Limb (tissue), 2 donors: ENCODE results near the gene SRC.

Experiments
- DNase-seq, 2 donors: peaks; one replicate each; pipeline ENCODE4 v3.0.0-alpha.2; 2016; ENCODE audit errors: extremely low spot score in 2 of 2

SRC gene

DNA sequence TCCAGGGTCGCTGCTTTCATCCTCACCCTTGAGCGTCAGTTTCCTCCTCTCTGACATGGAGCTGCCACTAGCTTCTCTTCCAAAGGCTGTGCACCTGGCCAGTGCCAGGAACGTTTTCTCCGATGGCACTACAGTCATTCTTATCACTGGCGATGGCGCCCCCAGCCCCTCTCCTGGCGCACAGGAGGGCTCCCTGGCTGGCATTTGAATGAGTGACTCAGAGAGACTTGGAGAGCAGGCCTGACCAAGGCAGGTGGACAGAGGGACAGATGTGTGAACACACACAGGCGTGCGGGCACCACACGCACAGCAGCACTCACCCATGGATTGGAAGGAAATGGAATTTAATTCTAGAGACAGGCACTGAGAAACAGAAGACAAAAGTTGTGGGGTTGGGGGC lies 77.6 kb downstream of the SRC start:
- DNase-seq, result no peak

DNA sequence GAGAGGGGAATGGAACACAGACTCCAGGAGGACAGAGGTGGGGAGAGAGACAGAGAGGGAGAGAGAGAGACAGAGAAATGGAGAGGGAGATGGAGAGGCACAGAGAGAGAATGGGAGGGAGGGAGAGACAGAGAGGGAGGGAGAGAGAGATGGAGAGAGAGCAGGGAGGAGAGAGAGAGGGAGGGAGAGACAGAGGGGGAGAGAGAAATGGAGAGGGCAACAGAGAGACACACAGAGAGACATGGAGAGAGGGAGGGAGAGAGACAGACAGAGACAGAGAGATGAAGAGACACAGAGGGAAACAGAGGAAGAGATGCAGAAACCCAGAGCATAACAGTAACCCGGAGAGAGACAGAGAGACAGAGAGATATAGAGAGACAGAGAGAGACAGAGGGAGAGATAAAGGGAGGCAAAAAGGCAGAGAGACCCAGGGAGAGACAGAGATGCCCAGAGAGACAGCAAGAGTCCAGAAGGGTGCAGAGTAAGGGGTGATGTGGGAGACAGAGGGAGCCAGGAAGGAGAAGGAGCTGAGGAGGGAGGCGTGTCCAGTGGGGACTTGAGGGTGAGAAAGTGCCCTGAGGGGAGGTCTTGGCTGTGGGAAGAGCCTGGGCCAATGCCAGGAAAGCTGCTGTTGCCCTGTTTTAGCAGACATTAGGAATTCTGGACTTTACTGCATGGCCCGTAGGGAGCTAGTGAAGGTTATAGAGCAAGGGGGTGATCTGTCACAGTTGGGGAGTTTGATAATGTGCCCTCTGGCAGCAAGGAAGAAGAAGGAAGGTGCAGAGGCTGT lies 78.3 kb downstream of the SRC start:
- DNase-seq, result no peak

DNA sequence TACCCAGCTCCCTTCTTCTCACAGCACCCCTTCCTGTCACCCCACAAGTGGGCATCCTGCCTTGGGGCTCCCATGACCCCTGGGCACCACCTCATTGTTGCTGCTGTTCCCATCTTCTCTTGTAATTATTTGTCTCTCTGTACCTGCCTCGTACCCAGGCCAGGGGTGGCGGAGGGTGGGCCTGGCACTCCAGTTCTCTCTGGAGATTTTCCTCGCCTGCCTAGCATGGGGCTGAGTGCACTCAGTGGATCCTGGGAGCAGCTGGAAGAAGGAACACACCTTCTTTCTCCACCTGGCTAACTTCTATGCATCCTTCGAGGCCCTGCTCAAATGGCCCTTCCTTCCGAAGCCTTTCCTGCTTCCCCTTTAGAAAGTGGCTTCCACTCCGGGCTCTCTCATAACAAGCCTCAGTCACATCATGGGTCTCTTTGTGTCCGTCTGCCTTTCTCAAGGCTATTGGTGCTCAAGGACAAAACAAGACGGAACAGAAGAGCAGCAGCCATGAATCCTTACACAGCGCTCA lies 79.2 kb downstream of the SRC start:
- no peak for DNase-seq

DNA sequence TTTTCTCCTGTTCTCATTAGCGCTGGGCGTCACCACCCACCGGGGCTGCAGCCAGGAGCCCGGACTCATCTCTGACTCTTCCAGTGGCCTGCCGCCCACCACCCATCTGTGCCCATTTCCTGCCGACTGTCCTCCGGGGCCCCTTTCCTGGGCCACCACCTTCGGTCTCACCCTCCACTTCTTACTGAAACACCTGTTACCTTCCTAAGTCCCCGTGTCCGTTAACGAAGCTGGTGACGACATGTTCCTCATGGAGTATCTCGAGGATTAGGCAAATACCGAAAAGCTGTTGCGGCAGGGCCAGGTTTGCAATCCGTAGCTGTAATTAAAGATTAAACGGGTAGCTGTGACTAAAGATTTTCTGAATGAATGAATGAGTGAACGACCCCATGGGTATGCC lies 80.2 kb downstream of the SRC start:
- DNase-seq, result no peak

DNA sequence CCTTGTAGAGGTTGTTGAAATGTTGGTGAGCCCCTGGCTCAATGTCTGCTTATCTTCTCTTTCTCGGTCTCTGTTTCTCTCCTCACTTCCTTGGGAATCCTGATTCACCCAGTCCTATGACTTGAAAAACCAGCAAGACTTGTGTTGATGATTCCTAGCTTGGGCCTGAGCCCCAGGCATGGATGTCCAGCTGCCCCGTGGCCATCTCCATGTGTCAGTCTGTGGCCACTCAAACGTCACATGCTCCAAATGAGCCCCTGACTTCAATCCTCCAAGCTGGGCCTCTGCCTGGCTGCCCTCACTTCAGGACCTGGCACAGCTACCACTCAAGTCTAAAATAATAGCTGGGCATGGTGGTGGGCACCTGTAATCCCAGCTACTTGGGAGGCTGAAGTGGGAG lies 81.0 kb downstream of the SRC start:
- no peak for DNase-seq

DNA sequence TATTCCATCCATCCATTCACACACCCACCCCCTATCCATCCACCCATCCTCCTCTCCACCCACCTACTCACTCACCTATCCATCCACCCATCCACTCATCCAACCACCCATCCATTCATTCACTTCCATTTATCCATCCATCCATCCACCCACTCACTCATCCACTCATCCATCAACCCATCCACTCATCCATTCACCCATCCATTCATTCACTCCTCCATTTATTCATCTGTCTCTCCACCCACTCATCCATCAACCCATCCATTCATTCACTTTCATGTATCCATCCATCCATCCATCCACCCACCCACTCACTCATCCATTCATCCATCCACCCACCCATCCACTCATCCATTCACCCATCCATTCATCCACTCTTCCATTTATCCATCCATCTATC lies 84.1 kb downstream of the SRC start:
- DNase-seq, result no peak

DNA sequence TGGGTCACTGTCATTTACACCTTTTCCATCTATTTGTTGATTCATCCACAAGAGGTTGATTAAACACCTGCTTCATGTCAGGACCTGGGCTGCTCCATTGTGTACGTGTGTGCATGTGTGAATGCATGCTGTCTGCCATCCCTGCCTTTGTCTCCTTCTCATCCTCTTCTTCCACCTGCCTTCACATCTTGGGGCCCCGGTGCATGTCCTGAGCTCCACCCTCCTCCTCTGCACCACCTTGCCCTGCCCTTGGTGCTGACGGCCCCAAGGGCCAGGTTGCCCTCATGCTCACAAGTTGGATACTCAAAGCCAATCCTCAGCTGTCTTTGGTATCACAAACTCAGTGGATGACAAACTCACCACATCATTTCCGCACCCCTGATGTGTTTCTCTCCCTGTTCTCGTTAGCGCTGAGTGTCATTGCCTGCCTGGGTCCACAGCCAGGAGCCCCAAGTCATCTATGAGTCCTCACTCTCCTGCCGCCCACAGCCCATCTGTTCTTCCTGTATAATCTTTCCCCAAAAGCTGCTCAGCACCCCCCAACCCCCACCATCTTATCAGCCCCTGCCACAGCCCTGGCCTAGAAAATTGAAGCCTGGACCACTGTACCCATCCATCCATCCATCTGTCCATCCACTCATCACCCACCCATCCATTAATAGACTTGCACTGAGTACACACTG lies 85.0 kb downstream of the SRC start:
- no peak for DNase-seq

DNA sequence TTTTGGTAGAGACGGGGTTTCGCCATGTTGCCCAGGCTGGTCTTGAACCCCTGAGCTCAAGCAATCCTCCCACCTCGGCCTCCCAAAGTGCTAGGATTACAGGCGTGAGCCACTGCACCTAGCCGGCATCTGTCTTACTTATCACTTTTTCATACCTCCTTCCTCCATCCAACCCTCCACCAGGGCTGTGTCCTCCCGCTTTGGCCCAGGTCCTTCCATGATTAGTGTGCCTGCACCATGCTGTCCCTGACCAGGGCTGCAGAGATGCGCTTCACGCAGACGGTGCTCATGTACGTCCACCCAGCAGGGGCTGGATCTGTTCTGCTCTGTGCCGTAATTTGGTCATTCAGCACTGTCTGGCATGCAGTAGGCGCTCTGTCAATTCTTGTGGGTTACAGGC lies 85.8 kb downstream of the SRC start:
- DNase-seq, result no peak

DNA sequence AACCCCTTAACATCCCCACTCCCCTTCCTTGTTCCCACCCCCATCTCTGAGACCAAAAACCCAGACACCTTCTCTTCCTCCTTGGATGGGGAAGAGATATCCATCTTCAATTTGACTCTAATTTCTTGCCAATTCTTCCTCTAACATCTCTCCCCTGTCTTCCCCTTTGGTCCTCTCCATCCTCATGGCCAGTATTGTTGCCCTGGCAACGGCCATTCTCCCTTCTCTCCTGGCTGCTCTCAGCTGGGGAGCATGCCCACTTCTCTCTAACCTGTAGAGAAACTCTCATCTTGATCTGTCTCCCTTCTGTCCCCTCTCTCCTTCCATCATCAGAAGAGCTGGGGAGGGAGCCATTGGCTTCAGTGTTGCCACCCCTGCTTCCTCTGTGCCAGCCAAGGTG lies 86.7 kb downstream of the SRC start:
- DNase-seq, result no peak

DNA sequence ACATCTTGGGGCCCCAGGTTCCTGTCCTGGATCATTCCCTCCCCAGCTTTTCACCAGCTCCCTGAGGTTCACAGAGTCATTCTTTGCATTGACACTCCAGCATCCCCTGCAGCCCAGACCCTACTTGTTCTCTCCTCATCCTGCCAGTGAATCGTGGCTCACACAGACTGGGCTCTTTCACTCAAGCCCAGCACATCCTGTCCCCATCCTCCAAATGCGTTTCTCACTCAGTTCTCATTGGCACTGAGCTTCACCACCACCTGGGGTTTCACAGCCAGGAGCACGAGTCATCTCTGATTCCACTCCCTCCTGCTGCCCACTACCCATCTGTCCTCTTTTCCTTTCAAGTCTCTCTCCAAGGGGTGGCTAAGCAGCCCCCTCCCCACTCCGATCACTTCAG lies 89.7 kb downstream of the SRC start:
- no peak for DNase-seq

DNA sequence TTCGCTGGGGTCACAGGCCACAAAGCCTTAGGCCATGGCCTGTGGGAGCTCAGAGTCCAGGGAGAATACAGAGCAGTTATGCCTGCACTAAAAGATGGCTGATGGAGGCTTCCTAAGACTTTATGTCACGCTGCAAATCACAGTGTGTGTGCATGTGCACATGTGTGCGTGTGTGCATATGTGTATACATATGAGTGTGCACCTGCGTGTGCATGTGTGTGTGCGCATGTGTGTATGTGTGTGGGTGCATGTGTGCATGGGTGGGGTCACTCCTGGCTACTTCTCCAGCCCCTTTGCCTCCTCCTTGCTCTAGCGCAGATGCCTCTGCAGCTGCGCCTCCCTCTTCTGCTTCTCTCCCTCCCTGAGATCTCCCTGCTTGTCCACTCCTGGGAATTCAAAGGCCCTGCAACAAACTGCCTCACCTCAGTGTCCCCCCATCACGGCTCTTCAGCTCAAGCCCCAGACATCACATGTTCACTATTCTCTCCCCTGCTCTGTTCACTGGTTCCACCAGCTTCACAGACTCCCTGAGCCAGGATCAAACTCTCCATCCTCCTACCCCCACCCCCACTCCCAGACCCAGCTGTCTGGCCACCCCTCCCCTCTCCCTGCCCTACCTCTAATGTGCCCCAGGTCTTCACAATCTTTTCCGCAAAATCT lies 90.7 kb downstream of the SRC start:
- no peak for DNase-seq

DNA sequence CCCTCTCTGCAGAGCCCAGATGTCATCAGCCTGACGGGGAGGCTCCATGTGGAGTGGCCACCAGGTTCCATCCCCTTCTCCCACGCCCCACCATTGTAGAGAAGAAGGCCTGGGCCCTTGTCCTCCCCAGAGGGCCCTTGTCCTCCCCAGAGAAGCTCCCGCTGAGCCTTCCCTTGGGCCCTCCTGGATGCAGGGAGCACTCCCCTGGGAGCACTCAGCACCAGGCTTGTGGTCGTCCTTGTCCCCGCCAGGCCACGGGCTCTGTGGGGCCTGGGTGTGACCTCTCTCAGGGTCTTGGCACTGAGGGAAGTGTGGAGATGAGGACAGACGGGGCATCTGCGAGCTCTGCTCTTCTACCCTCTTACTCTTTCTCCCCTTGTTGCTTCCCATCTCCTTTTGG lies 91.7 kb downstream of the SRC start:
- DNase-seq, result no peak

DNA sequence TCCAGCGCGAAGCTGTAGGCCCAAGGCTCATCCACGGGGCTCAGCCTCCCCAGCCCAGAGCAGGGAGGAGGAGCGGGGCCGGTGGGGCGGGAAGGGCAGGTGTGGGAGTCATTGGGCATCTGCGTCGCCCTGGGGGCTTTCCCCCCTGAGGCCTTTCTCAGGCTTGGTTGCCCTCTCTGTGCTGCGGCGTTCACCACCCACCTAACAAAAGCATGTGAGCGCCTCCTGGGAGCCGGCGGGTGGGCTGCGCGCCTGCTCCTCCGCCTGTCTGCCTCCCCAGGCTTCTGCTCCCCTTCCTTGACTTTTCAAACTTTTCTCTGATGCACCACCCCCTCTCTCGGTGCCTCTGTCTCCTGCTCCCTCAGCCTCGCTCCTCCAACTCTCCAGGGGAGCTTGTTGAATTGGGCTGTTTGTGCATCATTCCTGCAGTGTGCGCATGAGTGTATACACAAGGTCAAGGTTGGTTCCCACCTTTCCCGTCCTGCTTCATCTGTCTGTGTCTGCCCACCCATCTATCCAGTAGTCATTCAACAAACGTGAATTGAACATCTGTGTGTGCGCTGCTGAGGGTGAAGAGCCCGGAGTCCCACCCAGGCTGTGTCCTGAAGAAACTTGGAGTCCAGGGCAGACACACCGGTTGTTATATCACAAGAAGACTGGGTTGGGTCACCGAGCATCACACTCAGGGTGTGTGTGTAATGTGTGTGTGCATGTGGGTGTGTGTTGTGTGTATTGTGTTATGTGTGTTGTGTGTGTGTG lies 92.7 kb downstream of the SRC start:
- DNase-seq, result no peak

DNA sequence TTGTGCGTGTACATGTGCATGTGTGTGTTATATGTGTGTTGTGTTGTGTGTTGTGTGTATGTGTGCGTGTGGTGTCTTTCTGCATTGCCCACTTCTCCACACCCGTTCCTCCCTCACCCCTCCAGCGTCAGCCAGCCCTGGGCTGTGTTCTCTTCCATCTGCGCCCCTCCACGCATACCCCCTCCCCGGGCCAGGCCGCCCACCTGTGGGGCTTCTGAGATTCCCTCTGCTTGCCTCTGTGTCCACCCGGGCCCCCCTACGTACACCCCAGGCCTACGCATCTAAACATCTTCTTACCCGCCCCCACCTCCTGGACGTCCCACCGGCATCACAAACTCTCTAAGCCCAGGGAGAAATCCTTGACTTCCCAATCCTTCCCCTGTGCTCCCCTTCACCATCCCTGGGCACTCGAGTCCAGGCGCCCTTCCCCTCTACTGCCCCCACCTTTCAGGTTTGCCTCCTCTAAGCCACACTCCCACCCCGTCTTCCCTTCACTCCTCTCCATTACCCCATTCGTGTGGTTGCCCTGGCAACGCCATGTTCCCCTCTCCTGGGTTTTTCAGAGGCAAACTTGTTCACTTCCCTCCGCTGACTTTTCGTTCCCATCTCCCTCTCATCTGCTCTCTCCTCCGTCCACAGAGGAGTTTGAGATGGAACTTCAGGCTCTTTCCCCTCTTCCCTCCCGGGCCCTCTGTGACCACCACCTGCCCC lies 93.4 kb downstream of the SRC start:
- DNase-seq, result no peak

DNA sequence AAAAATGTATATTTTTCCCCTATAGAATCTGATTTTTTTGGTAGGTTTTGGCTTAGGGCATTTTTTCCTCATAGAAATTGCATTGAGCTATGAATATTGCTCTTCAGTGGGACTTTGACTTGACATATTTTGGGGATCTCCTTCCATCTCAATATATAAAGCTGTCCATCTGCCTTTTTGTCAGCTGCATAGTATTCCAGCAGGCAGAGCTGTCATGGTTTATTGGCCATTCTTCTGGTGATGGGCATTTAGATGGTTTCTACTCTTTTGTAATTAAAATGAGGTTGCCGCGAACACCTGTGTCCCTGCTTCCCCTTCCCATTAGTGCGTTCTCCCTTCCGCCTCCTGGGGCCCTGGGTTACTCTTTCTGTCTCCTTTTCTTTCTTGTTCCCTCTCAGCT lies 95.1 kb downstream of the SRC start:
- DNase-seq, result no peak

DNA sequence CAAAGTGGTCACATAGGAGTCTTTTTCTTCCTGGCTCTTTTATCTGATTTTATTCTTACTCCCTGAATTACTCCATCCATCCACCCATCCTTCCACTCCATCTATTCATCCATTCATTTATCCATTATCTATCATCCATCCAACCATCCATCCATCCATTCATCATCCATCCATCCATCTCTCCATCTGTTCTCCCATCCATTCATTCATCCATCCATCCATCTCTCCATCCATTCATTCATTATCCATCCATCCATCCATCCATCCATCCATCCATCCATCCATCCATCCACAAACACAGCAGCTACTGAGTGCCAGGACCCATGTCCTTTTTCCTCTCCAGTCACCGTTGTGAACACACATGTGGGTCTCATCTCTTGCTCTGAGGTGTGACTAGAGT lies 96.6 kb downstream of the SRC start:
- no peak for DNase-seq

DNA sequence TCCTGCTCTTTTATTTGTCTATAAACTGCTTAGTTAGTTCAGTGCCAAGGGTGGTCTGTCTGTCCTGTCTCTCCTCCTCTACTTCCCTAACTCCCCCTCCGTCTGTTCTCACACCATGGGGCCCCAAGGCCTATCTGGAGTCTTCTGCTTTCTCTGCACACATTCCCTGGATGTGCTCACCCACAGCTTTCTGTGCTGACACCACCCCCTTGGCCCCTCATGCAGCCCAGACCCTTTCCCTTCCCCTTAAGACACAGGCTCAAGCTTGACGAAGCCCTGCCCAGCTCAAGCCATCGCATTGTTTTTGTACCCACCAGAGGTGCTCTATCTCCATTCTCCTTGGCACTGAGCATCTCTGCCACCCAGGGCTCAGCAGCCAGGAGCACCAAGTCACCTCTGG lies 97.0 kb downstream of the SRC start:
- DNase-seq, result no peak

DNA sequence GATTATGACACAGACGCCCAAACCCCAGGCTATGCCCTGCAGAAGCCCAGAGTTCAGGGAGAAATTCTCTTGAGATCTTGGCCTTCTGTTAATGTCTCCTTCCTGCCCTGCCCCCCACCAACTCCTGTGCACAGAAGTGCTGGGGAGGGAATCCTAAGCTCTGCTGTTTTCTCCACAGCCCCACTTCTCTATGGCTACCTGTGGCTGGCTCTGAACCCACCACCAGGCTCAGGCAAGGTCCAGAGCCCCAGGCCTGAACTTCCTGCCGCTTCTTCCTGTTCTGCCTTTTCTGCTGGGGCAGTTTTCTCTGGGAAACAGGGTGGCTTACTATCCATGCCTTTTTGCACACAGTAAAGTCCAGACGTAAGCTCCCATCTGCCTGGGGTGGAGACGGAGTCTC lies 97.7 kb downstream of the SRC start:
- no peak for DNase-seq

DNA sequence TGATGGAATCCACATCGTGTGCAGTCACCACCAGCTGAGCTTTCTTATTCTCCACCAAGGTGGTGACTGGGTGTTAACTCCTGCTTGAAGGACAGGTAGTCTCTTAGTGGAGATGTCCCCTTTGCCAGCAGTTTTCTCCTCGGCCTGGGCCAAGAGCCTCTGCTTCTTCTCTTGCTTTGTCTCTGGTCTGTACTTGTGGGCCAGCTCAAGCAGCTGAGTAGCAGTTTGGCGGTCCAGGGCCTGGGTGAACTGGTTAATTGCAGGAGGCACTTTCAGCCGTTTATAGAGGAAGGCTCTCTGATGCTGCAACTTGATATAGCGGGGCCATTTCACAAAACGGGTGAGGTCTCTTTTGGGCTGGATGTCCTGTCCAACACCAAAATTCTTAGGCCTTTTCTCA lies 99.1 kb downstream of the SRC start:
- DNase-seq, result no peak

DNA sequence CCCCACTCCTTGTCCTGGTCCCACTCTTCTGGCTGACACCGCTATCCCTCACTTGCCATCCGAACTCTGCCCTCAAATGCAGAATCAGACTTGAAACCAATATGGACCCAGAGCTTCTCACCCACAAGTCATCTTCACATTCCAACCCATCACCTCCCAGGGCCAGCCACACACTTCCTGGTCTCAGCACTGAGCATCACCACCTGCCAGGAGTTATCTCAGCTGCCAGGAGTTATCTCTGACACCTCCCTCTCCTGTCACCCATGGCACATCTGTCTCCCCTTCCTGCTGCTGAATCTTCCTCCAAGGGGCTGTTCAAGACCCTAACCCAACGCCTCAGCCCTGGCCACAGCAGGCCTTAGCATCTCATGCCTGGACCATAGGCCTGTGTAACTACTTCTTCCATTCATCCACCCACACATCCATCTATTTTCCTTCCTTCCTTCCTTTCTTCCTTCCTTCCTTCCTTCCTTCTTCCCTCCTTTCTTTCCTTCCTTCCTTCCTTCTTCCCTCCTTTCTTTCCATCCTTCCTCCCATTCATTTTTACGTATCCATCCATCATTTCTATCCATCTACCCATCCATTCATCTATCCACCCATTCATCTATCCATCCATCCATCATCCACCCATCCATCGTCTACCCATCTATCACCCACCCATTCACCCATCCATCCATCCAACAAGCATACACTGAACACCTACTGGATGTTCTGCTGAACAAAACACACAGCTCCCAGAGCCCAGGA lies 100.5 kb downstream of the SRC start:
- no peak for DNase-seq

DNA sequence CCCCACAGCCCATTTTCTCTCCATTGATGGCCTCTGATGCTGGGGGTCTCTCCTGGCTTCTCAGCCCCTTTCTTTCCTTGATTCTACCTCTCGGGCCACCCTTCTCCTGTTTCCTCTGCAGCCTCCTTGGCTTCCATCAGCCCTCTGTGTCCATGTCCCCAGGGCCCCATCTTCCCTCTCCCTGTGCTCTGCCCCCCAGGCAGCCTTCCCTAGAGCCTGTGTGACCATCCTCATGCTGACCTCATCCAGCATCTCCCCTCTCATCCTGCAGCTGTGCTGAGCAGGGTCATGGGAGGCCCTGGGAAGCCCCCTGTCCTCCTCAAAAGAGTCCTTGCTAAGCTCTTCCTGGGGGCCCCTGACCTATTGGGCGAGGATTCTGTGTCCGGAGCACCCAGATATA lies 101.7 kb downstream of the SRC start:
- DNase-seq, result no peak
